ENCODE measurements around the gene MOB2. TPM values are rescaled to one million over a fixed set of nuclear protein-coding genes. Genes with fewer than 3 reads are reported as not detected.

Gene MOB2, protein sequence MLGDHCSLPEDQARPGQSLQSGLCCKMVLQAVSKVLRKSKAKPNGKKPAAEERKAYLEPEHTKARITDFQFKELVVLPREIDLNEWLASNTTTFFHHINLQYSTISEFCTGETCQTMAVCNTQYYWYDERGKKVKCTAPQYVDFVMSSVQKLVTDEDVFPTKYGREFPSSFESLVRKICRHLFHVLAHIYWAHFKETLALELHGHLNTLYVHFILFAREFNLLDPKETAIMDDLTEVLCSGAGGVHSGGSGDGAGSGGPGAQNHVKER
- total RNA-seq: 51.7 TPM
- 50.7 TPM for polyA plus RNA-seq (ENCODE audit: insufficient read depth, low read depth, low replicate concordance)
- long read RNA-seq, donor 1, partial matches to known transcripts: 5 of 6 reads
- long read RNA-seq, donor 1, other reads (novel, unspliced or antisense): 0 of 6 reads
- long read RNA-seq, donor 2, partial matches to known transcripts: 5 of 7 reads
- long read RNA-seq, donor 2, other reads (novel, unspliced or antisense): 0 of 7 reads
- long read RNA-seq, donor 3, partial matches to known transcripts: 7 of 9 reads
- long read RNA-seq, donor 3, other reads (novel, unspliced or antisense): 0 of 9 reads
- long read RNA-seq, donor 4, partial matches to known transcripts: 0 of 1 reads
- long read RNA-seq, donor 4, other reads (novel, unspliced or antisense): 0 of 1 reads
- long read RNA-seq, donor 5: 0 reads
- long read RNA-seq, donor 6, partial matches to known transcripts: 10 of 11 reads
- long read RNA-seq, donor 6, other reads (novel, unspliced or antisense): 0 of 11 reads
- long read RNA-seq, donor 7, transcript MOB2-201 (5 exons, 1,207 nt): major isoform, 8 of 69 reads
- long read RNA-seq, donor 7, partial matches to known transcripts: 33 of 69 reads
- long read RNA-seq, donor 7, other reads (novel, unspliced or antisense): 26 of 69 reads
- long read RNA-seq, donor 8, partial matches to known transcripts: 10 of 11 reads
- long read RNA-seq, donor 8, other reads (novel, unspliced or antisense): 0 of 11 reads
- long read RNA-seq, donor 9, partial matches to known transcripts: 0 of 1 reads
- long read RNA-seq, donor 9, other reads (novel, unspliced or antisense): 0 of 1 reads
- long read RNA-seq, donor 10, partial matches to known transcripts: 0 of 2 reads
- long read RNA-seq, donor 10, other reads (novel, unspliced or antisense): 0 of 2 reads

DNA sequence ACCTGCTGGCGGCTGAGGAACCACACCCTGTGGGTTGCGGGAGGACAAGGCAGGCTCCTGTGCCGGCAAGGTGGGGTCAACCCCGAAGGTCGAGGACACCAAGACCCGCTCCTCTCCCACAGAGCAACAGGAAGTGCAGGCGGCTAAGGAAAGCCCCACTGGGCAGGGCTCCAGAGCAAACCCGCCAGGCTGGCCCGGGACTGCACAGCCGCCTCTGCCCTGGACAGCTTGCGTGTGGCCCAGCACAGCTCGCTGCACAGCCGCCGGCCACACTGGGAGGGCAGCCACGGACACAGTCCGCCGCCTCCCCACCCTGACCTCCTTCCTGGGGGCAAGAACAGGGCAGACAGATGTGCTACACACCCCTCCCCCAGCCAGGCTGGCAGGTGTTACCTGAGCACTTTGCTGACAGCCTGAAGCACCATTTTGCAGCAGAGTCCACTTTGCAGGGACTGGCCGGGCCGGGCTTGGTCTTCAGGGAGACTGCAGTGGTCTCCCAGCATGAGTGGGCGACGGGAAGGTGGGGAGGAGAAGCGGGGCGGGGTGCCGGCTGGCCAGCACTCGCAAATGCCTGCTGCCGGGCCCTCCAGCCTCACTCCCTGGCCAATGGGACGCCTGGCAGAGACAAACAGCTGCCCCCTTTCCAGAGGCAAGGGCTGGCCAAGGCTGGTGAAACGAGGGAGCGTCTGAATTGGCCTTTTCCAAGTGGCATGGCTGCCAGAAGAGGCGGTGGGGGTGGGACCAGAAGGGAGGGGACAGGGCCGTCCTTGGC is at the start of gene MOB2:
Gene MOB2, minus strand, starts transcription at position 726 of the 772 bp plus-strand sequence. Its CDS starts 223 bp downstream, at position 503.
- no peak within 1 kb of the TSS for H3K4me3 ChIP-seq (ENCODE audit: low read length in 3 of 3)
- no peak for FAIRE-seq
- peaks cover 0 to 32% (median 8%) of the 10 kb centered on the region in 3 donors for H3K4me1 ChIP-seq (ENCODE audit: control insufficient read depth in 2 of 3, insufficient read depth in 2 of 3, low read depth in 1 of 3, low read length in 3 of 3)

DNA sequence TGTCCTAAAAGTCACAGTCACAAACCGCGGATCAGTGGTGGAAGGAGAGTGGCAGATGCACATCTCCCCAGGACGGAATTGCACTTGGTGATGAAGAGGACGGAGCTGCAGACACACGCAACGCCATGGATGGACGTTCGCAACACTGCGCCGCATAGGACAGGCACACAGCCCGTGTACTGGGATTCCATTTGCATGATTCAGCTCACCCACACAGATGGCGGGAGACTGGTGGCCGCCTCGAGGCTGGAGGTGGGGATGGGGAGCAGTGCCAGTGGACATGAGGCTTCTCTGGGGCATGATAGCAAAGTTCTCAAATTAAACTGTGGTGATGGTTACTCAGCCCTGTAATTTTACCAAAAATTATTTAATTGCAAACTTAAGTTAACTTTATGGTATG is 48.1 kb upstream of the MOB2 start:
- DNase-seq (no peak), FAIRE-seq (no peak)
- Histone ChIP-seq H3K4me1 (ENCODE audit: control insufficient read depth in 2 of 3, insufficient read depth in 2 of 3, low read depth in 1 of 3, low read length in 3 of 3) (peaks cover 0 to 22% (median 7%) of the 10 kb centered on the region in 3 donors), H3K36me3 (ENCODE audit: control insufficient read depth in 2 of 3, insufficient read depth in 3 of 3, low read length in 3 of 3) (peaks cover 0 to 4% (median 0%) of the 10 kb centered on the region in 3 donors), H3K9ac (ENCODE audit: low read length in 3 of 3) (no peak overlapping the region), H3K9me3 (ENCODE audit: control insufficient read depth in 2 of 3, insufficient read depth in 1 of 3, low read length in 3 of 3) (no peaks in the 10 kb centered on the region), H3K27ac (ENCODE audit: low read depth in 2 of 2, low read length in 2 of 2) (no peak overlapping the region), H3K4me3 (ENCODE audit: low read length in 3 of 3) (no peak overlapping the region), H3K27me3 (ENCODE audit: control insufficient read depth, insufficient read depth, low read length) (no peaks in the 10 kb centered on the region)
- no peak for TF ChIP-seq CTCF (IDR thresholded peaks at IDR 0.05; ENCODE audit: borderline replicate concordance, extremely low read depth, insufficient read depth)
- intact Hi-C loops (cut with DNase I): no loop called here

More for the DNA sequence above, at the start of gene MOB2:
- peak; percentile 51 to 91 (median 56) for DNase-seq
- H3K9me3 ChIP-seq (ENCODE audit: control insufficient read depth in 2 of 3, insufficient read depth in 1 of 3, low read length in 3 of 3): no peaks in the 10 kb centered on the region
- no peak for TF ChIP-seq CTCF (IDR thresholded peaks at IDR 0.05; ENCODE audit: borderline replicate concordance, extremely low read depth, insufficient read depth)
- H3K36me3 ChIP-seq (ENCODE audit: control insufficient read depth in 2 of 3, insufficient read depth in 3 of 3, low read length in 3 of 3): peaks cover 0 to under 1% (median 0%) of the 10 kb centered on the region in 3 donors
- intact Hi-C loops (cut with DNase I): no loop called here
- H3K27ac ChIP-seq (ENCODE audit: low read depth in 2 of 2, low read length in 2 of 2): peak within 1 kb of the TSS in 1 of 2 donors; percentile 39
- no peaks in the 10 kb centered on the region for H3K27me3 ChIP-seq (ENCODE audit: control insufficient read depth, insufficient read depth, low read length)
- no peak within 1 kb of the TSS for H3K9ac ChIP-seq (ENCODE audit: low read length in 3 of 3)

DNA sequence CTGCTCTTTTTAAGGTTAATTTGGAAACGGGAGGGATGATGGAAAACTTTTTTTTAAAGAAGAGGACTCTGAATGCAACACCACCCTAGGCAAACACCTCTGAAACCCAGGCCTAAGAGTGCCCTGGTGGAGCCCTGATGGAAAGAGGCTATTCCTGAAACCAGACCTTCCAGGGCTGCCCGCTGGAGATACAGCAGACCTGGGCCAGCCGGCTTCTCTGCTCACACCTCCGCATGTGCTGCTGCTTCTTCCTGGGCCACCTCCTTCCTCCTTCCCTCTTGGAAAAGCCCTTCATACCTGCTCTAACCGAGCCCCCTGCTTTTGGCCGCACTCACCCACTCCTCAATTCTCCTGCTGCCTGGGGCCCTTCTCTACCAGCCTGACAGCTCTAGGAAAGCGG is 47.6 kb upstream of the MOB2 start:
- Histone ChIP-seq H3K27ac (ENCODE audit: low read depth in 2 of 2, low read length in 2 of 2) (no peak overlapping the region), H3K9me3 (ENCODE audit: control insufficient read depth in 2 of 3, insufficient read depth in 1 of 3, low read length in 3 of 3) (no peaks in the 10 kb centered on the region), H3K4me1 (ENCODE audit: control insufficient read depth in 2 of 3, insufficient read depth in 2 of 3, low read depth in 1 of 3, low read length in 3 of 3) (peaks cover 0 to 22% (median 7%) of the 10 kb centered on the region in 3 donors), H3K27me3 (ENCODE audit: control insufficient read depth, insufficient read depth, low read length) (no peaks in the 10 kb centered on the region), H3K4me3 (ENCODE audit: low read length in 3 of 3) (no peak overlapping the region), H3K9ac (ENCODE audit: low read length in 3 of 3) (no peak overlapping the region), H3K36me3 (ENCODE audit: control insufficient read depth in 2 of 3, insufficient read depth in 3 of 3, low read length in 3 of 3) (peaks cover 0 to 4% (median 0%) of the 10 kb centered on the region in 3 donors)
- DNase-seq: no peak
- no peak for TF ChIP-seq CTCF (IDR thresholded peaks at IDR 0.05; ENCODE audit: borderline replicate concordance, extremely low read depth, insufficient read depth)
- intact Hi-C loops (cut with DNase I): no loop called here
- FAIRE-seq: no peak

Measured in kidney (tissue), 22 donors.